ENCODE results near the gene SOAT2.
A peak's percentile ranks its signal among the peaks of the same experiment; 100 is the strongest.
"Not testable (repeated sequence)": the region's sequence is repeated elsewhere in the genome, so short reads cannot be mapped to it uniquely, and the experiment has no call there.

Gene SOAT2

GRCh38 chr12:53147181-53147580 lies 43.9 kb downstream of the SOAT2 start:
- no peak for DNase-seq (ENCODE audit: low read depth)

GRCh38 chr12:53147653-53148052 lies 44.4 kb downstream of the SOAT2 start:
- DNase-seq (ENCODE audit: low read depth) = no peak

- DNase-seq (ENCODE audit: low read depth) = no peak
Measured at GRCh38 chr12:53151039-53151438, 47.8 kb downstream of the SOAT2 start.

GRCh38 chr12:53152390-53152789 lies 49.1 kb downstream of the SOAT2 start:
- no peak for DNase-seq (ENCODE audit: low read depth)

GRCh38 chr12:53159195-53159839 lies 56.0 kb downstream of the SOAT2 start:
- DNase-seq (ENCODE audit: low read depth) = peak; percentile 86

- DNase-seq (ENCODE audit: low read depth) = no peak
Measured at GRCh38 chr12:53160000-53160399, 56.7 kb downstream of the SOAT2 start.

GRCh38 chr12:53160673-53161072 lies 57.4 kb downstream of the SOAT2 start:
- DNase-seq (ENCODE audit: low read depth) = no peak

- DNase-seq (ENCODE audit: low read depth) = no peak
Measured at GRCh38 chr12:53161119-53161911, 58.0 kb downstream of the SOAT2 start.

GRCh38 chr12:53163008-53163407 lies 59.7 kb downstream of the SOAT2 start:
- not testable (repeated sequence) for DNase-seq (ENCODE audit: low read depth)

GRCh38 chr12:53166837-53167236 lies 63.6 kb downstream of the SOAT2 start:
- DNase-seq (ENCODE audit: low read depth) = no peak

GRCh38 chr12:53169644-53170043 lies 66.4 kb downstream of the SOAT2 start:
- no peak for DNase-seq (ENCODE audit: low read depth)

GRCh38 chr12:53170215-53170614 lies 66.9 kb downstream of the SOAT2 start:
- no peak for DNase-seq (ENCODE audit: low read depth)

GRCh38 chr12:53170876-53171724 lies 67.8 kb downstream of the SOAT2 start:
- DNase-seq (ENCODE audit: low read depth) = no peak

- DNase-seq (ENCODE audit: low read depth) = no peak
Measured at GRCh38 chr12:53171725-53172329, 68.5 kb downstream of the SOAT2 start.

- DNase-seq (ENCODE audit: low read depth) = no peak
Measured at GRCh38 chr12:53172352-53172751, 69.1 kb downstream of the SOAT2 start.

GRCh38 chr12:53173085-53173715 lies 69.9 kb downstream of the SOAT2 start:
- no peak for DNase-seq (ENCODE audit: low read depth)

Measured in activated gamma-delta T cell treated with anti-CD3 and anti-CD28 coated beads, Interleukin-2, amount 50 U/mL, for 16 hours (primary cell).